Fibroblast of skin of back (primary cell): ENCODE data around the gene EFCC1.

ENCODE experiments used
- DNase-seq: peaks from one replicate; pipeline ENCODE4 v3.0.0-alpha.2; 2013

Gene EFCC1

DNA sequence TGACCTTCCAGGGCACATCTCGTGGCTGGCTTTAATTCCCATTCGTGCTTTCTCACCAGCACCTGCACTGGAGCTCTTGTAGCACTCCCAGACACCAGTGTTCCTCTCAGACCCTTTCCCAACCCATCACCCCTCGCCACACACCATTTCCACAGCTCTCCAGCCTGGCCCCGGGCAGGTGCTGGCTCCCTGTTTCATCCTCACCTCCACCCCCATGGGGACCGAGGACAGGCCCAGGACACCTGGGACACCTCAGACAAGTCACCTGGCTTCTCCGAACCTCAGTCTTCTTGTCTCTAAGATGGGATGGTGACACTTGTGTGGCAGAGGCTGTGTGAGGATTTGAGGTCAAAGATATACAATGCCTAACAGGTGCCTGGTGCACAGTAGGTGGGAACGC, 32.0 kb downstream of the EFCC1 start:
- no peak for DNase-seq

DNA sequence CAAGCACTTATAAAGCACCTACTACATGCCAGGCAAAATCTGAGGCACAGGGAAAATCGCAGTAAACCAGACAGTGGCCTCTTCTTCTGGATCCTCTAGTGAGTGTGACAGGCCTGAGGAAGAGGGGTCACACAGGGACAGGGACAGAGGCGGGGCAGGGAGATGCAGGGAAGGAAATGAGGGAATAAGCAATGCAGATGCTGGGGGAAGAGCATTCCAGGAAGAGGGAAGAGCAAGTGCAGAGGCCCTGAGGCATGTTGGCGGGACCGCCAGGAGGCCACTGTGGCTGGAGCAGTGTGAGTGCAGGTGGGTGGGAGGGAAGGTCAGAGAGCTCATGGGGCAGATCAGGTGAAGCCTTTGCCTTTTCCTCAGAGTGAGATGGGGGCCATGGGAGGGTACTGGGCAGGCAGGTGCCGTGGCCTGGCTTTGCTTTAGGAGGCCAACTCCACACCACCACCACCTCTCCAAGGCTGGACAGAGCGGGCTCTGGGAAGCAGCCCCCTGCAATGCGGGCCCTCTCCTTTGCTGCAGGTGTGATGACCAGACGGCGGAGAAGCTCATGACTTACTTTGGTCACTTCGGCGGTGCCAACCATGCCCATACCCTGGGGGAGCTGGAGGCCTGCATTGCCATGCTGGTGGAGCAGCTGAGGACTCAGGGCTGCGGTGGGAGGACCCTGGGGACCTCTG, 32.7 kb downstream of the EFCC1 start:
- no peak for DNase-seq

DNA sequence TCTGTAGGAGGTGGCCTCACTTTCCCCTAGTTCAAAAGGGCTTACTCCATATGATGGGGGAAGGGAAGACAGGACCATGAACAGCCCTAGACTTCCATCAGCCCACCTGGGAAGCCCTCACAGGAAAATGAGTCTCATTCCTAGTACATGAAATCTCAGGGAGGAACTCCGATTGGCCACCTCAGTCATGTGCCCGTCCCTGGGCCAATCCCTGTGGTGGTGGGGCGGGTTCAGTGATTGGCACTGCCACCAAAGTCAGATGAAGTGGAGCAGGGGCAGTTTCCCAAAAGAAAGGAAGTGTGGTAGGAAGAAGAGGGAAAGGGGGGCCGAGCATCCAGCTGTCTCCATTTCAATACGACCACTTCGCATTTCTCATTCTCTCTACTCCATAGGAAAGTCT, 33.5 kb downstream of the EFCC1 start:
- DNase-seq, result no peak

DNA sequence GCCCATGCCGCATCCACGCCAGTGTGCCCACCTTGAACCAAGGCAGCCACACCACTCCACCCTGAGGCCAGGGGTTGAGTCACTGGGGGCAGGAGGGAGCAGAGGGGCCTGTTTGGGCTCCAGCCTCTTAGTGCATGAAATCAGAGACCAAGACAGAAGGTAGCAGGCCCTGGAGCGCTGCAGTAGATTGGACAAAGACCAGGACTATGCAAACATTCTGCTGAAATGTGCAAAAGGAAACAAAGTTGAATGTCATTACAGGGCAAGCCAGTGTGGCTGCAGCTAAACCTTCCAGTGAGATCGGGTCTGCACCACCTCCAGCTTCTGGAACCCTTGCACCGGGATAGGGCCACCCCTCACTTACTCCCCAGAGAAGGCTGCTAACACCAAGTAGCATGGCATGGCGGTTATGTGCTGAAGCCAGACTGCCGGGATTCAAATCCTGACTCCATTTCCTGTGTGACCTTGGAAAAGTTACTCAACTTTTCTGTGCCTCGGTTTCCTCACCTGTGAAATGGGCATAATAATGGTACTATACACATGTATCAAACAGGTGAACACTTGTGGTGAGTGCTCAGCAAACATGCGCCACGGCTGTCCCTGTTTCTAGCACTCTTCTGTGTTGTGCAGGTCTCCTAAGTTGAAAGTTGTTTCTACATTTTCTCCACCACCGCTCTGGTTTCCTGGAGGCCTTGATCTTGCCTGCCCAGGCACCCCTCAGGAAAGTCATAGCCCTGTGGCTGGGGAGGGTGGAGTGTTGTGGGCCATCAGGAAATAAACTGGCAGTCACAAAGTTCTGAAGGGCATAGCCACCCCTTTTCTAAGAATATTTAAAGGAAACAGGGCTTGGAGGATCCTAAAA, 34.5 kb downstream of the EFCC1 start:
- DNase-seq, result no peak

DNA sequence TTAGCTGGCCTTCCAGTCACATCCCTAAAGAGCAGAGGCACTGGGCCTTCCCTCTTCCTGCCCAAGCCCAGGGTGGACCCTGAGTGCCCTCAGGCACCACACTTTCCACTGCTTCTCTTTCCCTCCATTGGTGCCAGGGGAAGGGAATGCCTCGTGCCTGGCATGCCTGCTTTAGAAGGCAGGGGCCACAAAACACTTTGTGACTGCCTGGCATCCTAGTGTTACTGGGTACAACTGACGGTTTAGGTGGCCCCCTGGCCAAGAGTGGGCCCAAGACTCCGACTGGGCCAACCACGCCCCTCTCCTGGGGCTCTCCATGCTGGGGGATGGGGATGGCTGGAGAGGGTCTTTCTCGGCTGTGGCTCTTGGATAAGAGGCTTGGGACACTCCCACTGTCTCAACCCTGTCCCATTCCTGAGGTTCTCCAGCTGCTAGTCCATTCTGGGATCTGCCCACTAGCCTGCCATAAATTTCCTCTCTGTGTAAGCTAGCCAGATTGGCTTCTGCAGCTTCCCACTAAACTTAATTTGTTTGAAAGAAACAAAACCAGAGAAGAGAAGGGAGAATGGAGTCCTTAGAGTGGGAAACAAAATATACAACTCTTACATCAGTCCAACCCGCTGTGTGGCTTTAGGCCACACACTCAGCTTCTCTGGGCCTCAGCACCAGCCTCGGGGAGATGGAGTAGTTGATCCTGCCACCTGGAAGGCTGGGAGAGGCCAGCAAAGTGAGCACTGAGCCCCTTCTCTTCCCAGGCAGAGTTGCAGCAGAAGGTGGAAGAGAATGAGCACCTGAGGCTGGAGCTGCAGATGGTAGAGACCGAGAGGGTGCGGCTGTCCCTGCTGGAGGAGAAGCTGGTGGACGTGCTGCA, 35.4 kb downstream of the EFCC1 start:
- no peak for DNase-seq

DNA sequence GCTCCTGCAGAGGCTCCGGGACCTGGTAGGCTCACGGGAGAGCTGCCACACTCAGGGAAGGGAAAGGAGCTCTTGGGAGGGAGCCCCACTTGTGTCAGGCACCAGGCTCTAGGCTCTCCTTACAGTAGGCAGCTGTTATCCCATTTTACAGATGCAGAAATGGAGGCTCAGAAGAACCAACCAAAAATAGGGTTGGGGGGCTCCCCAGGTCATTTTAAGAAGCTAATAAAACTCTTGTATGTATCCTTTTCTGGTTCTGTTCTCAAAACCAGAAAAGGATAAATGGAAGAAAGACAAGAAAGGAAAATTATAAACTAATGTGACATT, 36.0 kb downstream of the EFCC1 start:
- DNase-seq, result no peak

DNA sequence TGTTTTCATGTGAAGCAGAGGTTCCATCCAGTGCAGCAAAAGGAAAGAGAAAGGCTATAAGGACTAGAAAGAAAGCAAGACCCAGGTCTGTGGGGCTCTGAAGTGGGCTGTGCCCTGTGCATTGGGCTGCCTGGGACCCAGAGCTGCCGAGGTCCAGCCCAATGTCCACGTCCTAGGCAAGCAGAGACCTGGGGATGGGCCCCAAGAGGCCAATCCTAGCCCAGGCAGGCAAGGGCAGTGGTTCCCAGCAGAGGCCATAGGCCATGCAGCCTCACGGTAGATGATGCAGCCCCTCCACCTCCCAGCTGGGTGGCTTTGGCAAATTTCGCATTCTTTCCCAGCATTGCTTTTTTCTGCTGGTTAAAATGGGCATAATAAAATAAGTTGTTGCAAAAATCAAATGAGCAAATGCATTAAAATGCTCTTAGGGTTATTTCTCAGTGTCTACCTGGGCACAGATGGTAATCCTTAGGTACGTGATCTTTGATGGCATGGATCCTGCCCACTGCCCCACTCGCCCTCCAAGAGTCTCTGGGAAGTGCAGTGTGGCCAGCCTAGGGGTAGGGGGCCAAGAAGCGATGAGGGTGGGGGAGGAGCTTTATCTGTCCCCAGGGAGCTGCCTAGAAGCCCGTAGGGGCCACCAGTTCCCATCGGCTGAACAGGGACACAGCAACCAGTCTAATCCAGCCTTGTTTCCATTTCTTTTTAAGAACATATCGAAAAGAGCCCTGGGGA, 37.2 kb downstream of the EFCC1 start:
- no peak for DNase-seq

DNA sequence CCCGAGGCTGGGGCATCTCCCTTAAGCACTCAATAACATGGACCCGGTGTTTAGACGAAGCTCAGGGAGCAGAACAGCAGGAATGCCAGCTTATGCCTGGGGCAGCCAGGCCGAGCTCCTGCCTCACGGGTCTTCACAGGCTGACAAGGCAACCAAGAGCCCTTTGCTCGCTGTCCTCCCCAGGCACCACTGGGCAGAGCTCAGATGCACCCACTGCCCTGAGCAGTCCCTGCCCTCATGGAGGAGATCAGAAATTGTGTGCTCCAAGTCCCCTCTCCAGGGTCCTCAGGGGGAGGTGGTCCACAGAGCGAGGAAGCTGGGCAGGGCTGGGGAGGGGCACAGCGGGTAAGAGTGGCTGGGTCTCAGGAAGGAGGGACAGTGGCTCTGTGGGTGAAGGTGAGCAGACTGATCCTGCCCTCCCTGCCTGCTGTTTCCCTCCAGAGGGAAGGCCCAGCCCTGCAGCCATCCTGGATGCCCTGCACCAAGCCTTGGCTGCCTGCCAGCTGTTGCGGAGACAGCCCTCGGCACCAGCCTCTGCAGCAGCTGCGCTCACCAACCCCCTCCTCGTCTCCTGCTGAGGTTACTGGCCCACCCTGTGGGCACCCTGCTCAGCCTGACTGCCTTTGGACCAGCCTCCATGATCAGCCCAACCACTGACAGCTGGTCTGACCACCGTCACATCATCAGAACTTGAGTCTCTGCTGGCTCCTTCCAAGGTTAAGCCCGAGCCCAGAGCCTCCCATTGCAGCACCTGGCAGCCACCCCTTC, 38.4 kb downstream of the EFCC1 start:
- DNase-seq, result no peak

DNA sequence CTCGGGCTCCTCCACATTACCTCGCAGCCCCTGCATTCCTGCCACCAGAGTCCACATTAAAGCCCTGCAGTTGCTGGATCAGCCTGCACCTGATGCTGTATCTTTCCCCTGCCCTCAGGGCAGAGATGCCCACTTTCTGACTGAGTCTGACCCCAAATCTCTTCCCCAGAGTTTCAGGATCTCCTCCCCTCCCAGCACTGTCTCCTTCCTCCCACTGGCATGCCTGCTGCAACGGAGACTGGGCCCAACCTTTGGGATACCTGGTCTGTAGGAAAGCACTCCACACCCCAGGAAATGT, 38.9 kb downstream of the EFCC1 start:
- no peak for DNase-seq

DNA sequence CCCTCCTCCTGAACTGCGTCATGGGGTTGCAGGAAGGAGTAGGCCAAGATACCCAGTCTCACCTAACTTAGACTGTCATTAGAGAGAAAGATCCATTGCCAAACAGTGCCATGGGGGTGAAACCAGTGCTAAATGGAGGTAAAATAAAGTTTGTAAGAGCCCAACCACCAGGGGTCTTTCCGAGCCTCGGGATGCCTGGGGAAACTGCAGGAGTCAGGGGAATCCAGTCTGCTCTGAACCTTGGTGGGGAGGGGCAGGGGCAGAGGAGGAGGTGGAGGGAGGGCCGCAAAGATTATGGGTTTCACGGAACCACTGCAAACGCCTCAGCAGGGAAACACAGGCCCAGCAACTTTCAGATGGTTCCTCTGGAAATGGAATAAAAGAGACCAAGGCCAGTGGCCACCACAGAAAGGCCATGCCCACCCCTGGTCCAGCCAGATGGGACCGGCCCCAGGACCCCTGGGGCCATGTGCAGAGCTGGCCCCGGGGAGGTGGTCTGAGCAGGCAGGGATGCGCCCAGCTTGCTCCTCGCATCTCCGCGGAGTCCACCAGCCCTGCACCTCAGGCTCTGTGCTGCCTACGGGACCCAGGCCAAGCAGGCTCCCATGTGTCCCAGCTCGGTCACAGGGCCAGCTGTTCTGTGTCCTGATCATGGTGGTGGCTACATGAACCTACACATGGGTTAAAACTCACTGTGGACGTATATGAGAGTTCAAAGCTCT, 39.6 kb downstream of the EFCC1 start:
- DNase-seq, result no peak

DNA sequence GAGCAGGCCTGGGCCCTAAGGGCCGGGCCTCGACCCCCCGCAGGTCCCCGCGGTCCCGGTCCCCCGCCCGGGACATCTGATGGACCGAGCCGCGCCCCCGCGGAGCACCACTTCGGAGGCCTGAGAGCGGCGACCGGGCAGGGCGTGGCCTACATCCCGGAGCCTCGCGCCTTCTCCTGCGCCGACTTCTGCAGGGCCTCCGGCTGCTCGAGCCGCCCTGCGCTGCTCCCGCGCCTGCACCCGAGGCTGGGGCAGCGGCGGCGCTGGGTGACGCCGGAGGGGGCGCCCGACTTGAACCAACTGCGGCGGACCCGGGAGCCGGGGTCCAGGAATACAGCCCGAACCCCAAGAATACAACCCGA, 44.6 kb downstream of the EFCC1 start:
- DNase-seq, result no peak

DNA sequence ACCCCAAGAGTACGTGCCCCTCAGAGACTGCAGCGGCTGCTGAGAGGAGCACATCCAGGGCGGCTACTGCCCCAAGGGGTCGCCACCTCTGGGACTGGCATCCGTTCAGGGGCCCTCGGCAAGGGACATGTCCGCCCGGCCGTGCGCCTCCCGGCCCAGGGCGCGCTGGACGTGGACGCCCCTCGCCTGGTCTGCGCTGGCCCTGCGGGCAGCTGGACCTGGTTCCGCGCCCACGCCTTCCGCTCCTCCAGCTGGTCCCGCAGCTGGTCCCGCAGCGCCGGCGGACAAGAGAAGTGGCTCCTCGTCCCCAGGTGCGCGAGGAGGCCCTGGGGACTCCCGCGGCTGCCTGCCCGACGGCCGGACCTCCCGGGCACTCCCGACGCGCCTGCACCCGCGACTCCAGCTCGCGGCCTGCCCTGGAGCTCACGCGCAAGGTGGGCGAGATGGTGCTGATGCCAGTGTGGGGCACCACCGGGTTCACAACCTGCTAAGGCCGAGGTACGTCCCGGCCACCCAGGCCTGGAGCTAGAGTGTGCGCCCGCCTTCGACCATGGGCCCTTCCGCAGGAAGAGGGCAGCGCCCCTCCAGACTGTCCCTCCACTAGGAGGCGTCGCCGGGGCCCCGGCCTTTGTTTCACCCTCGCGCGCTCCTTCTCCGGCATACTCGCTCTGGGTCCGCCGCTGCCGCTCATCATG, 45.1 kb downstream of the EFCC1 start:
- DNase-seq, result no peak

DNA sequence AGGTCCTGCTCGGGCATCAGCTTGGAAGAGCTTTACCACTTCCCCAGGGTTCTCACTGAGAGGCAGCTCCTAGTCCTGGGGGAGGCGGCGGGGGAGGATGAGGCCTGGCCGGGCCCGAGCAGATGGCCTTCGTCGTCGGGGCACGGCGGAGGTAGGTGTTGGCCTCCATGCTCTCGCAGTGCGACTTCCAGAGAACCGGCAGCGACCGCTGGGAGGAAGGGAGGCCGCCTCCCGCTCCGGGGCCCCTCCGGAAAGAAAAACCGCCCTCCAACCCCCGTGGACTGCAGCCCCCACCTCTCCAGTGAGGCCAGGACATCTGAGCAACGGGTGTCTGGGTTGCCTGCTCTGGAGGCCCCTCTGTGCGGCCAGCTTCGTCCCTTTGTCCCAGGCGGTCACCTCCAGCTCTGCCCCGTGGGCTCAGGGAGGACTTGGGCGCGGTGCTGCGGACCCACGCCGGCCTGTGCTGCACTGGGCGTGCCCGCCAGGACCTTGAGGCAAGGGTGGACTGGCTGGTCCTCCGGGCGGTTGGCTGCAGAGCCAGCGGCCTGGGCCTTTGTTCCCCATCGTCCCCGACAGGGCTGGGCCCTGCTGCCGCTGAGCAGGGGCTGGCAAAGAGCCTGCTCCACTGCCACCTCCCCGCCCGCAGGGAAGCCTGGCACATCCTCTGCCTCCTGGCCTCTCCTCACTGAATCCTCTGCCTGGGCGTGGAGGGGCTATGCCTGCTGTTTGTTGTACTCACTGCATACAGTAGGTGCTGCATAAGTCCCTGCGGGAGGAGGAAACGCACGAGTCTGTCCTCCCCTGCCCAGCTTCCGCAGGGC, 45.8 kb downstream of the EFCC1 start:
- no peak for DNase-seq

DNA sequence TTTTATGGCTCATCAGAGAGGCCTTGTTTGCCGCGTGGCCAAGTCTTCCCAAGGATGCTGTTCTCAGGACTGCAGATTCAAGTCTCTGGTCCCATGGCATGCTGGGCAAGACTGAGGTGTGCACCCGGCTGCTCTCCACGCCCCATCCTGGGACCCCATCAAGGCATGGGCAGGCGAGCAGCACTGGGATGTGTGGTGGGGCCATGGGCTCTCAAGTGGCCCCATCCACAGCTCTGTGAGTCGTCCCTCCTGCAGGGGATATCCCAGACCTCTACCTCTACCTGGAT, 46.4 kb downstream of the EFCC1 start:
- no peak for DNase-seq

DNA sequence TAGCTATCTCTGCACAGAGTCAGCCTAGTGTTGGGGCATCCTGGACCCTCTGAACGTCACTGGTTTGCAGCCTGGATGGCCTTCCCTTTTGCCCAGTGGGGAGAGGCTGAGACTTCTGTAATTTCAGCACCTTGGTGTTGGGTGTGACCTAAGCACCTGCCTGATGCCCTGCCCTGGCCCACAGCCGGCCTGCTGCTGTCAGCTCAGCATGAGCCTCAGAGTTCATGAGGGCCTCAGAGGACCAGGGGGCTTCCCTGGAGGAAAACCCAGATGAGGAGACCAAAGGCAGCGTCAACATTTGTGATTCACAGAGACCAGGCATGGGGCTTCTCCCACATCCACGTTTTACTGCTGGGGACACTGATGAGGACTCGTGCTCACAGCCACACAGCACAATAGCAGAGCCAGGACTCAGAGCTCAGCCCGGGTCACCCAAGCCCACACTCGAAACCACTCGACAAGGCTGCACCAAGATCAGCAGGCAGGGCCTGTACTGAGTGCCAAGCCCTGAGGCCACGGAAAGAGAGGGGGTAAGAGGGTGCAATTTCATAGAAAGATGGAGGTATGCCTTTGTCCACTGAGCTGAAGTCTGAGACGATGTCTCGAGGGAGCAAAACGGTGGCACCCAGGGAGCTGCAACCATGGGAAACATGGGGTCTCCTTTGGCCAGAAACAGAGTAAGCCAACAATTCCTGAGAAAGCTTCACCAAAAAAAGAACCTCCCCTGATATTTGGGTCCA, 49.6 kb downstream of the EFCC1 start:
- no peak for DNase-seq

DNA sequence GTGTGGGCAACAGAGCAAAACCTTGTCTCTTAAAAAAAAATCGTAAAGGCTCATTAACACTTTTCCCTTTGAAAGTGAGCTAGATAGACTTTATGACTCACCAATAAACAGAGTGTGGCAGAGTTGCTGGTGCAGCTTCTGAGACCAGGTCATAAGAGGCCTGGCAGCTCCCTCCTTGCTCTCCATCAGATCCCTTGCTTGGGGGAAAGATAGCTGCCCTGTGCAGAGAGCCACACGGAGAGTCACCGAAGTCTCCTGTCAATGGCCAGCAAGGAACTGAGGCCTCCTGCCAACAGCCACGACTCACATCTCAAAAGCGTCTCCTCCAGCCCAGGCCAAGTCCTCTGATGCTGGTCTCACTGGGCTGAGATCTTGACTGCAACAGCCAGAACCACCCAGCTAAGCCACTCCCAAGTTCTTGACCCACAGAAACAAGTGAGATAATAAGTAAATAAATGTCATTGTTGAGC, 50.8 kb downstream of the EFCC1 start:
- DNase-seq, result no peak

DNA sequence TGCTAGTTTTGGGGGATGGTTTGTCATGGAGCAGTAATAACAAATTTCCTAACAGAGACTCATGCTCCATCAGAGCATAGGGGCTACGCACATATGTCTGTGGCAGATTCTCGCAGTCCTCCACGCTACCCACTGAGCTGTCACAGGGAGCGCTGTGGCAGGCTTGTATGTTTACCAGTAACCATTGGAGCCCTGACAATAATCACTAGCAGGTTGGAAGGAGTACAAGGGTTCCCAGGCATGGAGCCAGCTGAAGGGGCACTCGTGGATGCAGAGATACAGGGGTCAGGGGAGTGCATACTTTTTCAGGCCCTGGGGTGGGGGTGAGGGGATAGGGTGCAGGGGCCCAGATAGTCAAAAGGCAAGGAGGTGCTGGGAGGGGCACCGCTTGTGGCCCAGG, 51.6 kb downstream of the EFCC1 start:
- DNase-seq, result no peak

DNA sequence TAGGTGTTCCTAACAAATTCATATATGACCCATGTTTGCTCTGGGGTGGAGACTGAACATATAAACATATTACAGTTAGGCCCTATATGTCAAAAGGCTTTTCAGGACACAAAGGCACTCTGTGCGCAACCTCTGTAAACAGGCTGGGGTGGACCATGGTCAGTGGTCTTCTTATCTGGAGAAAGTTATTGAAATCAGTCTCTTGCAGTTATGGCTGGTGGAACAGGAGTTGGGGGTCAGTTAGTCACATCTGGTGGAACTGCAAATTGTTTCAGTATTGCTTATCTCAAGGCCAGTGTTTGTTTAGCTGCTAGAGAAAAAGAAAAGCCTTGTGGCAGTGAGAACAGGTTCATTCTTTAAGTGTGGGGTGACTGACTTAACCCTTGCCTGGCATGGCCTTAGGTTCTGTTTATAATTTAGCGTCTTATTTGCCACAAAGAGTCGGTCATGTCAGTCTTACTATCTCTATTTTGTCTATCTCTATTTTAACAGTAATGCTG, 53.6 kb downstream of the EFCC1 start:
- no peak for DNase-seq
